HK-2 (cell line): ENCODE data around the gene SIPA1L3.
A peak's percentile ranks its signal among the peaks of the same experiment; 100 is the strongest.
"Not testable (repeated sequence)": the region's sequence is repeated elsewhere in the genome, so short reads cannot be mapped to it uniquely, and the experiment has no call there.

Experiments used
- DNase-seq: peaks from one replicate; pipeline ENCODE4 v3.0.0-alpha.2; 2018; ENCODE audit not compliant: unreplicated experiment

Gene SIPA1L3

GRCh38 chr19:38213469-38213868, 306.5 kb downstream of the SIPA1L3 start:
- DNase-seq, result no peak

GRCh38 chr19:38213911-38214625, 307.1 kb downstream of the SIPA1L3 start:
- peak; percentile 85 for DNase-seq

- DNase-seq, result no peak
These were observed 310.0 kb downstream of the SIPA1L3 start for GRCh38 chr19:38216785-38217641.

GRCh38 chr19:38218204-38218603, 311.2 kb downstream of the SIPA1L3 start:
- DNase-seq, result no peak

- no peak for DNase-seq
These were observed 312.2 kb downstream of the SIPA1L3 start for GRCh38 chr19:38219221-38219620.

- no peak for DNase-seq
These were observed 314.4 kb downstream of the SIPA1L3 start for GRCh38 chr19:38221421-38221820.

GRCh38 chr19:38221919-38222830, 315.2 kb downstream of the SIPA1L3 start:
- no peak for DNase-seq

GRCh38 chr19:38223119-38223523, 316.1 kb downstream of the SIPA1L3 start:
- DNase-seq, result no peak

GRCh38 chr19:38223617-38224013, 316.6 kb downstream of the SIPA1L3 start:
- DNase-seq, result no peak

- peak; percentile 89 for DNase-seq
These were observed 317.2 kb downstream of the SIPA1L3 start, which contains the start of gene DPF1 for GRCh38 chr19:38224014-38224862. TSS of gene DPF1 (minus strand) at chr19:38224222. CDS start at chr19:38224142, 80 bp downstream.

- not testable (repeated sequence) for DNase-seq
These were observed 317.8 kb downstream of the SIPA1L3 start for GRCh38 chr19:38224863-38225218.

- DNase-seq, result no peak
These were observed 320.4 kb downstream of the SIPA1L3 start for GRCh38 chr19:38227287-38228004.

GRCh38 chr19:38228005-38228377, 321.0 kb downstream of the SIPA1L3 start:
- DNase-seq, result no peak

GRCh38 chr19:38228491-38229439, 321.8 kb downstream of the SIPA1L3 start:
- no peak for DNase-seq

GRCh38 chr19:38229585-38230073, 322.6 kb downstream of the SIPA1L3 start:
- DNase-seq, result peak; percentile 76

- DNase-seq, result not testable (repeated sequence)
These were observed 323.6 kb downstream of the SIPA1L3 start for GRCh38 chr19:38230506-38231133.

GRCh38 chr19:38231918-38232317, 324.9 kb downstream of the SIPA1L3 start:
- no peak for DNase-seq

GRCh38 chr19:38233740-38234251, 326.8 kb downstream of the SIPA1L3 start:
- peak; percentile 79 for DNase-seq
